ENCODE measurements around the gene DNAJA3.

The DNAJA3 gene

DNA sequence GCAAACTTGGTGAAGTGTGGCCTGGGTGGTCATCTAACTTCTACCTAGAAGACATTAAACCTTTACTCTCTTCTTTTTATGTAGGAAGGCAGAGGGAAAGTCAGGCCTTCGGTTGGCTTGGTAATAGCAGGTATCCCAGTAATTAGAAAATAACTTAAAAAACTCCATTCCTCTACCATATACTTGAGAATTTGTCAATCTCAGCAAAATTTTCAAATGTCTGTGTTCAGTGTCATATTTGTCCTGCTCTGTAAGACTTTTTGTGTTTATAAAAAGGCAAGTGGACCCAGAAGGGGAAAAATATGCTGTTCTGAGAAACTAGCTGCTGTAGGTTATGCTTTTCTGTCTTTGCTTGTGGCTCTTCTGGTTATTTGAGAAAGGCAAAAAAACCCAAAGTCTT lies 56.3 kb downstream of the DNAJA3 start:
- no peak for DNase-seq

DNA sequence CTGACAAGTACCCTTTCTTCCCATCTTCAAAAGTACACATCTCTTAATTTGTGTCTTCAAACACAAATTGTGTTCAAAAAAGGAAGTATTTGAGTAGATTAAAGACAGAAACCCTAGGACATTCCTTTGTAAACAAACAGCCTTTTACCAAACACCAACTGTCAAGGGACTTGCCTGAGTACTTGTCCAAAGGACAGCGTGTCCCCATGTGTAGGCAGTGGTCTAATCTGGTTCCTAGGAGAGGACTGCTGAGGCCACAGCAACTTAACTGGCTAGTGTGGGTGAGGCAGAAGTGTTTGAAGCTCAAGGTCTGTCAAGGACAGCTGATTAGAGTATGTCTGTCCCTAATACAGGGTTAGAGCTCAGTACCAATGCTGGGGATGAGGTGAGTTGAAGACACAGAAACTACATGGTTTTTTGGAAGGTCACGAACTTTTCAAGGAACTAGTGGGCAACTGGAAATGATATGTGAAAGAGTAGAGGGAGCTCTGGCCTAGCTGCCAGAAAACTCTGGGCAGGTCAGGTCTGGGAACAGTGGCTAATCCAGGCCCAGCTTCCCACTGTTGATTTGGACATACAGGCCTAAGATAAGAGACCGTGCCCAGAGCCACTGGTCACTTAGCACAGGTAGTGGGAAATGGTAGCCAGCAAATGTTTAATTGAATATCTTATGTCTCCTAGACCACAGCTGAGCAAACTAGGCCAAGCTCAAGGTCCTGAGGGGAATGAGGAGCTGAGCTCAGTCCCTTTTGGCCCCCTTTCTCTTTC lies 60.6 kb downstream of the DNAJA3 start:
- DNase-seq, result no peak

DNA sequence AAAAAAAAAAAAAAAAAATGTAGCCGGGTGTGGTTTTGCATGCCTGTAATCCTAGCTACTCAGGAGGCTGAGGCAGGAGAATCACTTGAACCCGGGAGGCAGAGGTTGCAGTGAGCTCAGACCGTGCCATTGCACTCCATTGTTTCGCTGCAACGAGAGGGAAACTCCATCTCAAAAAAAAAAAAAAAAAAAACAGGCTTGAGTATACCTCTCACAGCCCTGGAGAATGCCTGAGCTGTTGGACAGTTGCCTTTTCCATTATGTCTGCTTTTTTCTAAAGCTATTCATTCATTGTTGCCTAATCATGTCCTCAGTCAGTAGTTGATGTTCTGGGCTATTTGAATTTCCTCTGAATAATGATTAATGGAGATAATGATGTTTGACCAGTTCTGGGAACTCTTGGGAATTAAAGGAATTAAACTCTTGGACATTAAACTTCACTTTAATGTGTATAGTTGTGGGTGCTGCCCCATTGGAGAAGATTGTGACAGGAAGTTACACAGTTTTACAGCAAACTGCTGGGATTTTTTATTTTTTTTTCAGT lies 62.4 kb downstream of the DNAJA3 start:
- no peak for DNase-seq

DNA sequence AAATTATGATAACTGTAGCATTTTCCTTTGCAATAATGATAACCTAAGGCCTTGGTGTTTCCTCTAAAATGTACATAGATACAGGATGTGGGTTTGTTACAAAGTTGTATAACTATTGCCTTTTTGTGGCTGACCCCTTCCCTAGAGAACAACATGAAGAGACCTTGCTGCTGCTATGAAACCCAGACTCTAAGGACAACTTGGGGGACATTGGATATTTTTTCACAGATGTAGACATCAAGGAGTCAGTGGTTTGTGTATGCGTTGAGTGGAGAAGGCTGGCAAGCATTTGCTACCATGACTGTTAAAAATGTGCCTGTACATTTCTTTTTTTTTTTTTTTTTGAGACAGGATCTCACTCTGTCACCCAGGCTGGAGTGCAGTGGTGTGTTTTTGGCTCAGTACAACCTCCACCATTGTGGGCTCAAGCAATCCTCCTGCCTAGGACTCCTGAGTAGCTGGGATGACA lies 62.9 kb downstream of the DNAJA3 start:
- DNase-seq, result no peak

DNA sequence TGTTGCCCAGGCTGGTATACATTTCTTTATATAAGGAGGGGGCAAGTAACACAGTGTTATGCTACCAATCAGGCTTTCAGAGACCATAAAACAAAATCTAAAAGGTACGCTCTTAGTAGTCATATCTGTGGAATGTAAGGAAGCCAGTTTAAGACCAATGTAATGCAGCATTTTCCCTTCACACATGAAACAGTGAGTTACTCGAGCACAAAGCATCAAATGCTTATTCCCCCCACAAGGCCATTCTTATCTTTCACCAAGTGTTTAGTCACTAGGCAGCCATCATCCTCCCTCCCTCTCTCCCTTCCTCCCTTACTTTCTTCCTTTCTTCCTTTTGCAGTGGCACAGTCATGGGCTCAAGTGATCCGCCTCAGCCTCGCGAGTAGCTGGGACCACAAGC lies 63.4 kb downstream of the DNAJA3 start:
- no peak for DNase-seq

DNA sequence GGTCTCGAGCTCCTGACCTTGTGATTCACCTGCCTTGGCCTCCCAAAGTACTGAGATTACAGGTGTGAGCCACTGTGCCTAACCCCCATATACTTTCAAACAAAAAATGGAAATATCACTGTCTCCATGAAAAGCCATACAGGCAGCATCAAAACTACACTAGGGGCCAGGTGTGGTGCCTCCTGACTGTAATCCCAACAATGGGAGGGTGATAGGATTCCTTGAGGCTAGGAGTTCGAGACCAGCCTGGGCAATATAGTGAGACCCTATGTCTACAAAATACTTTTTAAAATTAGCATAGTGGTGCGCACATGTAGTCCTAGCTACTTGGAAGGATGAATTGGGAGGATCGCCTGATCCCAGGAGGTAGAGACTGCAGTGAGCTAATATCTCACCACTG lies 66.2 kb downstream of the DNAJA3 start:
- DNase-seq, result no peak

DNA sequence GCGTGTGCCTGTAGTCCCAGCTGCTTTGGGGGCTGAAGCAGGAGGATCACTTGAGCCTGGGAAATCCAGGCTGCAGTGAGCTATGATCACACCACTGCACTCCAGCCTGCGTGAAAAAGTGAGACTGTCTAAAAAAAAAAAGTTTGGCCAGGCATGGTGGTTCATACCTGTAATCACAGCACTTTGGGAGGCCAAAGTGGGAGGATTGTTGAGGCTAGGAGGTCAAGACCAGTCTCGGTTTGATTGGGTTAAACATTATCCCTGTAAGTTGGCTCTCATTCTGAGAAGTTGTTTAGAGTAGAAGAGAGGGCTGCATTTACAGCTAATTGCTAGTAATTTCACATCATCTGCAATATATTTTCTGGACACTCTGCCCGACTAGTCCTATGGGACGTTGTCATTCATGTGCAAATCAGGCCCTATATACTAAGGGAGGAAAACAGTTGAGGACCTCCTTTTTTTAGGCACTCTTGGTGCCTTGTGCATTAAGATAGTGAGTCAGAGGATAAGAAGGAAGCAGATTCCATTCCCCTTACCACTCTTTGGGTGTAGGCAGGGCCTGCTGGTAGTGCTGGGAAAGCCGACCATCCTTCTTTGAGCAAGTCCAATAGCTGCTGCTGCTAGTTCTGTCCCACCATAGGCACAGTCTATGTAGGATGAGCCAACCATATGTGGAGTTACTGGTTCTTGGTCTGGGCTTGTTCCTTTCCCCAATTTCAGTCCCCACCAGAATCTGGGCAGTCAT lies 69.2 kb downstream of the DNAJA3 start:
- no peak for DNase-seq

DNA sequence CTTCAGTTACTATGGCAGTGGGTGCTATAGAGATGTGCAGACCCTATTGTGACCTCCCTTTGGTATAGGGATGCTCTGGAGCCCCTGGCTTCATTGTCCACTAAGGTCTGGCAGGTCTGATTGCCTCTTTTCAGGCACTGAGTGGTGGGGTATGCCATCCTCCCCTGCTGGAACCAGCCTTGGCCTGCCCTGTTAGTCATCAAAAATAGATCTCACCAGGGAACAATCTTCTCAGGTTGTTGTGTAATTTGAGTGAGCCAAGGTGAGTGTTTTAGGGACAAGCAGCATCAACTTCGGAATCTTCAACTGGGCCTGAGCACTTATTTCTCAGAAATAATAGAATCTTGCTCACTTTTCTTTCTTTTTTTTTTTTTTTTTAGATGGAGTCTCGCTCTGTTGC lies 70.1 kb downstream of the DNAJA3 start:
- no peak for DNase-seq

DNA sequence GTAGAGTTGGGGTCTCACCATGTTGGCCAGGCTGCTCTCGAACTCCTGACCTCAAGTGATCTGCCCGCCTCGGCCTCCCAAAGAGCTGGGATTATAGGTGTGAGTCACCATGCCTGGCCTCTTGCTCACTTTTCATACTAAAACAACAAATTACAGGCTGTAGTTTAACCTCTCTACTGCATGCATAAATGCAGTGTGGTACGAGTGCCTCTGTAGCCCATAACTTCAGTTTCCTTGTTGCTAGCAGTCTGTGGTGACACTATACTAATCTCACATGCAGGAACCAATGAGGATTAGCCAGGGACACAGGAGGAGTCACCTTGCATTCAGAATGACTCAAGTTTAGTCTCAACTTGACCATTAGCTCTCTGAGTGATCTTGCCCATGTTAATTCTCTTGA lies 70.6 kb downstream of the DNAJA3 start:
- DNase-seq, result no peak

DNA sequence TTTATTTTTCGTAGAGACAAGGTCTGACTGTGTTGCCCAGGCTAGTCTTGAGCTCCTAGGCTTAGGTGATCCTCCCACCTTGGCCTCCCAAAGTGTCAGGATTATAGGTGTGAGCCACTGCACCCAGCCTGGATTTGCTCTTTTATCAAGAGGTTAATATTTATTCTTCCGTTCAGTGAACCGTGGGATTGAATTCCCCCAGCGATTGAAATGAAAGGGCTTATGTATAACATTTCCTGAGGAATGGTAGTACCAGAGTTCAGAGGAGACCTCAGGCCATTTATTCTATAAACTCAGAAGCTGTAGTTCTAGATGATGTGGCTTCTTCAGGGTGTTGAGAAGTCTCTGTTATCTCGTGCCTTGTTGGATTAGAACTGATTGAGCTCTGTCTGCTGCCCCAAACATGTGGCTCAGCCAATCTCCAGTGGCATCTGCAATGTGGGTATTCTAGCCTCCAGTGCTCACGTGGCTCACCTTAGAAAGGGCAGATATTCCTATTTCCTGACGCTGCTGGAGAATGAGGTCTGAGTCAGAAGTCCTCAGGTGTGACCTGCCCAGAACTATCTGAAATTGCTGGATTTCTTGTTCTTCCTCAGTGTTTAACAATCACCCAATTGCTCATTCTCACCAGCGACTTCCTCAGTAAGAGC lies 73.0 kb downstream of the DNAJA3 start:
- no peak for DNase-seq

DNA sequence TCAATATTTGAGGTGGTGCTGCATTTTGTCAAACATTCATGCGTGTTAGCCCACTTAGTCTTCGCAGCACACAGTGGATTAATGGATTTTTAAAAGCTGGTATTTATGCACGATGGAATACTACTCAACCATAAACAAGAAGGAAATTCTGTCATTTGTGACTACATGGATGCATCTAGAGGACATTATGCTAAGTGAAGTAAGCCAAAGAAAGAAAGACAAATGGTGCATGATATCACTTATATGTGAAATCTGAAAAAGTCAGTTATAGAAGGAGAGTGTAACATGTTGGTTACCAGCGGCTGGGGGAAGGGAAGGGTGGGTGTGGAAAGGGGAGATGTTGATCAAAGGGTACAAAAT lies 73.5 kb downstream of the DNAJA3 start:
- DNase-seq, result no peak

DNA sequence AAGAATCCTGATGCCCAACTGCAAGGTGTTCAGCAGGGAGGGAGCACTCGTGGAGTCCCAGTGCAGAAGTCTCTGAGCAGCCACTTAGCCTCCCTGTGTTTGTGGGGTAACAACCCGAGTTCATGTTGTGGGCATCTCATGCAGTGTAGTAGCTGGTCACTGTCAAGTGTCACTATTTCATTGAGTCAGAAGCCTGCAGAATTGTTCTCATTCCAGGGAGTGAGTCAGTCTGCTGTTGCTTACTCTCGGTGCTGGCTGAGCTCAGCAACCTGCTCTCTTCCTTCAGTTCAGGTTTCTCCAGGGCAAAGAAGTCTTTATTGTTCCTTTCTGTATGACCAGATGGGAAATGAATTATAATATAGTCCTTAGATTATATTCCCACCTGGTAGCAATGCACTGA lies 74.6 kb downstream of the DNAJA3 start:
- DNase-seq, result no peak

DNA sequence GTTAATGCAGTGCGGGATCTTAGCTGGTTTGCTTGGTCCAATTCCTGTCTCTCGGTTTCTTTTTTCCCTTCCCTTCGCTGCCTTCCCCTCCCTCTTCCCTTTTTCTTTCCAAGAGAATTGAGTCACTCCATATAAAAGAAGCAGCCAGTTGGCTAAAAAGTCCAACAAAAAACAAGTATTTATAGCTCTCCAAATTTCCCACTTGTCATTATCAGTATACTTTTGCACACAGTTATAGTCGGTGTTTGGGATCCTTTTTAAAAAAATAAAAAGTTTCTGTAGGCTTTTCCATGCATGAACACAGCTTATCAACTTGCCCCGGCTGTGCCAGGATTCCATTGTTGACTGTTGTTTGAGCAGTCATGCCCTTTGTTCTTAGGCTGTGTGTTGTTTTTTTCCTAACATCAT lies 75.4 kb downstream of the DNAJA3 start:
- DNase-seq, result no peak

DNA sequence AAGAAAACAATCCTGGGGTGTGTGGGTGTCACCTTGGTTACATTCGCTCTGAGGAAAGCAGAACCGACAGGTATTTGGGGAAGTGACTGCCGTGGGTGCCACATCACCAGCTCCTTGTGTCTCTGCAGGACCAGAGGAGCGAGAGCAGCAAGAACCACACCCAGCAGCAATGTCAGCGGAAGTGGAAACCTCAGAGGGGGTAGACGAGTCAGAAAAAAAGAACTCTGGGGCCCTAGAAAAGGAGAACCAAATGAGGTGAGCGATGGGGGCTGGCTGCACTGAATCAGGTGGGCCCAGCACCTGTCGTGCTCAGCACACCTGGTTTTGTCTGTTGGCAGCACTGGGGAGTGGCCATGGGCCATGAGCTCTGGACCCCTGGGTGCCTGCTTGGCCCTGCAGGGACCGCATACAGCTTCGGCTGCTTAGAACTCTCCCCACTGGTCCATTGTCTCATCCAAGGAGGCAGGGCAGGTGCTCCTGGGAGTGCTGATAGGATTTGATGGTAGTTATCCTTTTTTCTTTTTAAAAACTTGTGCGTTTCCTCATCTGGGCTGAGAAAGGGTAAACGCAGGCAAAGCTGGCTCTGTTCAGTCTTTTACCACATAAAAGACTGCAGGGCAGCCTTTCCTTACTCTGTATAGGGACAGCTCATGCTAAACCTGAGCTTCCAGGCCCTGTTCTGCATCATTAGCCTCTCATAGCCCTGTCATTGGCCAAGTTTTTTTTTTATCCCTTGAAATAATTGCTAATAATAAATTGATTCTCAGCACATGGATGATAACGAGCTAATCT lies 79.9 kb downstream of the DNAJA3 start:
- DNase-seq, result no peak

Measured in DMS53 (cell line).